Measurements from ENCODE around the gene MEGF11. TPM values are rescaled to one million over a fixed set of nuclear protein-coding genes. Genes with fewer than 3 reads are reported as not detected.
A peak's percentile ranks its signal among the peaks of the same experiment; 100 is the strongest.

Gene MEGF11
- total RNA-seq, 1 experiment from 2014 or later: 2.3 TPM

GRCh38 chr15:65962187-65962586, 291.4 kb downstream of the MEGF11 start:
- CTCF ChIA-PET: no interaction called here
- RAD21 ChIA-PET (ENCODE audit: low non-redundant PET in 1 of 2, low total read pairs in 2 of 2, uncharacterized antibody in 2 of 2, unreplicated experiment in 2 of 2): no interaction called here
- Histone ChIP-seq H3K4me3 (replicated peaks in 1 of 2; ENCODE audit: low read depth in 1 of 2, low read length in 2 of 2) (no peak overlapping the region), H3K9me3 (ENCODE audit: control insufficient read depth in 1 of 2, insufficient read depth in 1 of 2, low read depth in 1 of 2, low read length in 2 of 2) (no peaks in the 10 kb centered on the region), H3K9me2 (ENCODE audit: insufficient read depth) (no peaks in the 10 kb centered on the region), H3K4me1 (ENCODE audit: control insufficient read depth in 1 of 2, insufficient read depth in 2 of 2, low read length in 2 of 2) (no peaks in the 10 kb centered on the region), H3K4me2 (ENCODE audit: low read length) (no peak overlapping the region), H3K79me2 (ENCODE audit: insufficient read depth, low read length) (no peaks in the 10 kb centered on the region), H3K27ac (ENCODE audit: low read depth, low read length) (no peak overlapping the region), H3K9ac (ENCODE audit: low read length) (no peak overlapping the region), H3K36me3 (ENCODE audit: control insufficient read depth in 1 of 2, insufficient read depth in 2 of 2, low read length in 2 of 2) (no peaks in the 10 kb centered on the region), H2AFZ (ENCODE audit: low read depth, low read length, poor library complexity, severe bottlenecking) (no peak overlapping the region), H3K27me3 (ENCODE audit: insufficient read depth, low read length) (peaks cover 18% of the 10 kb centered on the region), H4K20me1 (ENCODE audit: insufficient read depth) (no peaks in the 10 kb centered on the region)
- no peak for TF ChIP-seq SP1 (IDR thresholded peaks at IDR 0.05; ENCODE audit: low read depth)
- TF ChIP-seq ZBTB33 (IDR thresholded peaks at IDR 0.05; ENCODE audit: extremely low read depth, insufficient replicate concordance, low read length): no peak
- TF ChIP-seq POLR2AphosphoS5 (IDR thresholded peaks at IDR 0.05; ENCODE audit: low read depth, low read length): no peak
- TF ChIP-seq EZH2phosphoT487 (IDR thresholded peaks at IDR 0.05; ENCODE audit: borderline replicate concordance): no peak
- peak; percentile 42 for TF ChIP-seq RAD21 (IDR thresholded peaks at IDR 0.05; ENCODE audit: low read depth)
- TF ChIP-seq CBX3 (IDR thresholded peaks at IDR 0.05; ENCODE audit: low read depth): no peak
- intact Hi-C loops (cut with micrococcal nuclease): no loop called here
- BruUV-seq (replicated peaks): no TSS peak
- no peak for DNase-seq (ENCODE audit: low read depth, low spot score)
- ATAC-seq: no peak
- POLR2A ChIA-PET: no interaction called here

GRCh38 chr15:65960586-65960985, 293.0 kb downstream of the MEGF11 start:
- no peaks in the 10 kb centered on the region for H4K20me1 ChIP-seq (ENCODE audit: insufficient read depth)
- H3K79me2 ChIP-seq (ENCODE audit: insufficient read depth, low read length): no peaks in the 10 kb centered on the region
- no peak overlapping the region for H3K4me3 ChIP-seq (replicated peaks in 1 of 2; ENCODE audit: low read depth in 1 of 2, low read length in 2 of 2)
- no peak overlapping the region for H3K4me2 ChIP-seq (ENCODE audit: low read length)
- CTCF ChIA-PET: no interaction called here
- DNase-seq (ENCODE audit: low read depth, low spot score): no peak
- peaks cover 18% of the 10 kb centered on the region for H3K27me3 ChIP-seq (ENCODE audit: insufficient read depth, low read length)
- RAD21 ChIA-PET (ENCODE audit: low non-redundant PET in 1 of 2, low total read pairs in 2 of 2, uncharacterized antibody in 2 of 2, unreplicated experiment in 2 of 2): no interaction called here
- H3K36me3 ChIP-seq (ENCODE audit: control insufficient read depth in 1 of 2, insufficient read depth in 2 of 2, low read length in 2 of 2): no peaks in the 10 kb centered on the region
- no peaks in the 10 kb centered on the region for H3K9me2 ChIP-seq (ENCODE audit: insufficient read depth)
- POLR2A ChIA-PET: no interaction called here
- no peak for TF ChIP-seq ZFX (IDR thresholded peaks at IDR 0.05)
- no peak for TF ChIP-seq POLR2A (IDR thresholded peaks at IDR 0.05; ENCODE audit: borderline replicate concordance, extremely low read depth, insufficient read depth, insufficient read length)
- no peaks in the 10 kb centered on the region for H3K4me1 ChIP-seq (ENCODE audit: control insufficient read depth in 1 of 2, insufficient read depth in 2 of 2, low read length in 2 of 2)
- BruUV-seq (replicated peaks): no TSS peak
- no peak for ATAC-seq
- intact Hi-C loops (cut with micrococcal nuclease): no loop called here
- H3K9ac ChIP-seq (ENCODE audit: low read length): no peak overlapping the region
- no peak overlapping the region for H3K27ac ChIP-seq (ENCODE audit: low read depth, low read length)
- H2AFZ ChIP-seq (ENCODE audit: low read depth, low read length, poor library complexity, severe bottlenecking): no peak overlapping the region
- H3K9me3 ChIP-seq (ENCODE audit: control insufficient read depth in 1 of 2, insufficient read depth in 1 of 2, low read depth in 1 of 2, low read length in 2 of 2): no peaks in the 10 kb centered on the region
